Activated CD8-positive, alpha-beta memory T cell treated with anti-CD3 and anti-CD28 coated beads, Interleukin-2, amount 50 U/mL, for 24 hours (primary cell): ENCODE measurements around the gene CAMK1.

ENCODE experiments used
- DNase-seq: peaks from one replicate; pipeline ENCODE4 v3.0.0-alpha.2; 2020; ENCODE audit errors: extremely low read depth

The CAMK1 gene

DNA sequence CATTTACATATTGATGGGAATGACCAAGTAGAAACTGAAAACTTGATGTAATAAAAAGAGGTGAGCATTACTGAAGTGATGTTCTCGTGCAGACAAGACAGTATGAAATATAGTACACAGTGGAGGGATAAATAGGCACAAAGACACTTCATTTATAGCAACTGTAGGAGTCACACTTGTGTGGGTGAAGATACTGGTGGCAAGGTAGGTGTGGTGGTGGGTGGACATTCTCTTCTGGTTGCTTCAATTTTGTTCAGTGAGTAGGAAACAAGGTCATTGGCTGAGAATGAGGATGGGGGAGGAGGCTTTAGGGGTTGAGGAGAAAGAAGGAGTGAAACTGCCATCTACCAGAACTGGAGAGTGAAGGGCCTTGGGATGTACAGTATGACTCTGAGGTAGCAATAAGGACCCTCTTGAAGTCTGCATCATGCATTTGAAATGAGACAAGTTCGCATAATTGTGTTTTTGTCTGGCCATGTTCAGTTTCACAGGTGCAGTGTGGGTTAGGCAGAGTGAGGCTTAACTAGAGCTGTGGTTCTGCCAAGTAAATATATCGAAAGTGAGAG is 59.5 kb downstream of the CAMK1 start:
- DNase-seq, result no peak
